RKO (cell line): ENCODE results near the gene MYOZ1.

Source experiments
- DNase-seq: peaks from one replicate; pipeline ENCODE4 v3.0.0-alpha.2; 2016; ENCODE audit warnings: low spot score

The MYOZ1 gene

GRCh38 chr10:73593110-73593509 is 48.2 kb downstream of the MYOZ1 start:
- no peak for DNase-seq

GRCh38 chr10:73591935-73592699 is 49.2 kb downstream of the MYOZ1 start:
- DNase-seq = no peak

GRCh38 chr10:73590881-73591799 is 50.1 kb downstream of the MYOZ1 start, which contains the start of gene USP54:
Gene USP54, minus strand, starts transcription at chr10:73591342. Its CDS starts 15,684 bp downstream, at chr10:73575658.
- no peak for DNase-seq

GRCh38 chr10:73589563-73590126 is 51.6 kb downstream of the MYOZ1 start:
- no peak for DNase-seq

GRCh38 chr10:73588656-73589055 is 52.6 kb downstream of the MYOZ1 start:
- no peak for DNase-seq

GRCh38 chr10:73586583-73586984 is 54.7 kb downstream of the MYOZ1 start:
- DNase-seq = peak; percentile 15

GRCh38 chr10:73585327-73585726 is 55.9 kb downstream of the MYOZ1 start:
- DNase-seq = peak; percentile 41

GRCh38 chr10:73584737-73585136 is 56.5 kb downstream of the MYOZ1 start:
- peak; percentile 43 for DNase-seq

GRCh38 chr10:73581918-73582317 is 59.4 kb downstream of the MYOZ1 start:
- DNase-seq = no peak
